Memory B cell (primary cell): ENCODE results near the gene LHFPL3.

Experiments used
- ATAC-seq: fragments of 150-1000 bp; cut with Tn5 transposase; 2 replicates; pipeline ENCODE4 v1.10.0; 2021; ENCODE audit warnings: low read depth, mild to moderate bottlenecking, moderate library complexity
- DNase-seq, 2 donors: peaks; one replicate each; pipeline ENCODE4 v3.0.0; 2022; ENCODE audit warnings: low spot score in 2 of 2
- H3K27ac Mint-ChIP-seq: one replicate; pipeline ENCODE4 v1.8.0; 2022; ENCODE audit warnings: mild to moderate bottlenecking, moderate library complexity, mixed read lengths
- H3K27me3 Mint-ChIP-seq: one replicate; pipeline ENCODE4 v1.8.0; 2022; ENCODE audit warnings: mixed read lengths
- H3K36me3 Mint-ChIP-seq: one replicate; pipeline ENCODE4 v1.8.0; 2022; ENCODE audit warnings: mild to moderate bottlenecking, mixed read lengths
- H3K4me1 Mint-ChIP-seq: one replicate; pipeline ENCODE4 v1.8.0; 2022; ENCODE audit warnings: mixed read lengths
- H3K4me3 Mint-ChIP-seq: one replicate; pipeline ENCODE4 v1.8.0; 2022; ENCODE audit warnings: mild to moderate bottlenecking, moderate library complexity, mixed read lengths
- H3K9me3 Mint-ChIP-seq: one replicate; pipeline ENCODE4 v1.8.0; 2022; ENCODE audit warnings: mixed read lengths

Gene LHFPL3

DNA sequence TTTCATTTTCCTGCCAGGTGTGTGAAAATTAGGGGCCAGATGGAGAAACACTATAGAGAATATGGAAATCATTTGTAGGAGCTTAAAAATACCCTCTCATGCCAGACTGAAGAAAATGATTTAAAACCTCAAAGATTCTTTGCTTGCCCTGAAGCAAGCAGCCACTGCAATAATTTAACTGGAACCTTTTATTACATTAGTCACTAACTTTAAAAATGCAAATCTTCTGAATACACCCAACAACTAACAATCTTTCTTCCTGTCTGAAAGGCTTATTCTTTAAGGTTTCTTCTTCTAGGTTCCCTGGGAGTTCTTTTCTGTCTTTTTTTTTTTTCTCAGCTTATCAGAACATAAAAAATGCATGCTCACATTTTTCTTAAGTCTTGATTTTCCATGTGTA, 447.1 kb downstream of the LHFPL3 start:
- H3K9me3 Mint-ChIP-seq, result no peaks in the 10 kb centered on the region
- H3K36me3 Mint-ChIP-seq, result no peaks in the 10 kb centered on the region
- no peaks in the 10 kb centered on the region for H3K4me1 Mint-ChIP-seq
- DNase-seq (no peak), ATAC-seq (no peak)
- H3K27me3 Mint-ChIP-seq, result peaks cover 3% of the 10 kb centered on the region
- no peak overlapping the region for H3K27ac Mint-ChIP-seq
- no peak overlapping the region for H3K4me3 Mint-ChIP-seq

GRCh38 chr7:104777301-104777800, 448.9 kb downstream of the LHFPL3 start:
- DNase-seq, result no peak
- Mint-ChIP-seq H3K4me3 (no peak overlapping the region), H3K4me1 (no peaks in the 10 kb centered on the region), H3K27ac (no peak overlapping the region), H3K36me3 (no peaks in the 10 kb centered on the region), H3K27me3 (no peaks in the 10 kb centered on the region), H3K9me3 (no peaks in the 10 kb centered on the region)
- ATAC-seq, result no peak

GRCh38 chr7:104779888-104780287, 451.5 kb downstream of the LHFPL3 start:
- no peak for DNase-seq
- Mint-ChIP-seq H3K4me1 (no peaks in the 10 kb centered on the region), H3K27ac (no peak overlapping the region), H3K4me3 (no peak overlapping the region), H3K9me3 (no peaks in the 10 kb centered on the region), H3K27me3 (no peaks in the 10 kb centered on the region), H3K36me3 (no peaks in the 10 kb centered on the region)
- no peak for ATAC-seq

- DNase-seq (no peak), ATAC-seq (no peak)
- H3K27me3 Mint-ChIP-seq, result peaks cover 7% of the 10 kb centered on the region
- no peaks in the 10 kb centered on the region for H3K4me1 Mint-ChIP-seq
- H3K9me3 Mint-ChIP-seq, result peaks cover 2% of the 10 kb centered on the region
- no peaks in the 10 kb centered on the region for H3K36me3 Mint-ChIP-seq
- H3K27ac Mint-ChIP-seq, result no peak overlapping the region
- no peak overlapping the region for H3K4me3 Mint-ChIP-seq
These were observed 456.3 kb downstream of the LHFPL3 start for GRCh38 chr7:104784686-104785085.

DNA sequence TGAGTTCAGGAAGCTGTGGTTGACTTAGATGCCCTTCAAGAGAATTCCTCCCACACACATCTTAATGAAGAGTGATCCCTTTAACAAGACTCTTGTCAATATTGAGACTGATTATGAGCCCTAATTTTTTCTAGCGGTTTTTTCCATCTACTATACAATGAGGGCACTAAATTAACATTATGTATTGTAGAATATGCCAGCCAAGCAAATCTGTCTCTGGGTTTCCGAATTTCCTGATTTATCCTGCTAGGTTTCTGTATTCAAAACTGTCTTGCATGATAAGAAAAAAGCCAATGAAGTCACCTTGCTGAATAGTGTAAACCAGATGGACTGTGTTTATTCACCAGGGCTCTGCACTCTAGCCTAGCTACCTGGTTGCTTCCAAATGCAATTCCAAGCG, 461.4 kb downstream of the LHFPL3 start:
- Mint-ChIP-seq H3K4me1 (no peaks in the 10 kb centered on the region), H3K9me3 (peaks cover 2% of the 10 kb centered on the region), H3K4me3 (no peak overlapping the region), H3K36me3 (no peaks in the 10 kb centered on the region), H3K27ac (no peak overlapping the region), H3K27me3 (peaks cover 12% of the 10 kb centered on the region)
- no peak for ATAC-seq
- DNase-seq, result no peak

DNA sequence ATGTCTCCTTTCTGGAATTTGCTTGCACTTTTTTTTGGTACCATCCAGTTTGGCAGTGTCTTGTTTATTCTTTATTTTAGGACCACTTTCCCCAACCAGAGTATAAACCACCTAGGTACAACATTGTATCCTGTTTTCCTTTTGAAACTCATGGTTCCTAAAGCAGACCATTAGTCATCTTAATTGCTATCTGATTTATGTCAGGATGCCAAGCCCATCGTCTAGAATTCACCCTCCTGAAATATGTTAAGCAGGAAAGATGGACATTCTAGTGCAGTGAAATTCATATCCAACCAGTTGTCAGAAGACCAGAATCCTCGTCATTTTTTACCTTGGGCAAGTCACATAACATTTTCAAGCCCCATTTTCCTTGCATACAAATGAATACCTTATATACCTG, 462.0 kb downstream of the LHFPL3 start:
- no peak for ATAC-seq
- Mint-ChIP-seq H3K4me1 (no peaks in the 10 kb centered on the region), H3K27me3 (peaks cover 14% of the 10 kb centered on the region), H3K9me3 (peaks cover 2% of the 10 kb centered on the region), H3K27ac (no peak overlapping the region), H3K4me3 (no peak overlapping the region), H3K36me3 (no peaks in the 10 kb centered on the region)
- no peak for DNase-seq

DNA sequence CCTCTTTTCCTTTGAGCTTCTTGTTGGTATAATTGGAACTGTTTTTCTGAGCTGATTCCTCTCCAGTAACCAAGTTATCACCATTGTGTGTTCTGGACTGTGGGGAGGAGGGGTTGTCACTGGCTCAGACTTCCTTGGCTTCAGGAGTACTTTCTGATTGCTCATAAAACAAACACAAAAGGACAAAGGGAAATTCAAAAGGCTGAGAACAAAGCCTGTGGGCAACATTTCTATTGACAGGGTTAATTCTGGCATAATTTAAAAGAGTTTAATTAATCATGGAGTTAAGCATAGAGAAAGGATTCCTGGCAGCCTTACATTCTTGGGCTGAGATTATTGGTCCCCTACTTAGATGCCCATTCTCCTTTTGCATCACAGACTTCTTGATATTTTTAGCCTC, 462.7 kb downstream of the LHFPL3 start:
- Mint-ChIP-seq H3K9me3 (no peaks in the 10 kb centered on the region), H3K27ac (no peak overlapping the region), H3K27me3 (peaks cover 11% of the 10 kb centered on the region), H3K4me1 (no peaks in the 10 kb centered on the region), H3K4me3 (no peak overlapping the region), H3K36me3 (no peaks in the 10 kb centered on the region)
- ATAC-seq, result no peak
- no peak for DNase-seq

DNA sequence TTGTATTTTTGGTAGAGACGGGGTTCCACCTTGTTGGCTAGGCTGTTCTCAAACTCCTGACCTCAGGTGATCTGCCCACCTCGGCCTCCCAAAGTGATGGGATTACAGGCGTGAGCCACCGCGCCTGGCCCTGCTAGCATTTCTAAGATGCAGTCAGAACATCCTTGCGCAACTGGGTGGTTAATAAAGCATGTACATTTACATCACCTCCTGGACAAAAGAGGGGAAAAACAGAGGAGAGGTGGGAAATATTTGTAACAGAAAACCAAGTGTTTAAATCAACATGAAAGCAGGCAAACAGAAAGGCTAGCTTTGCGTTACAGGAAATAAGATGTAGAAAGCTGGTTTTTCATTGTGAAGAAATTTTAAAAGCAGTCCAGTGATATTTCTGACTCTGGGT, 464.7 kb downstream of the LHFPL3 start:
- ATAC-seq (no peak), DNase-seq (no peak)
- no peaks in the 10 kb centered on the region for H3K9me3 Mint-ChIP-seq
- peaks cover 13% of the 10 kb centered on the region for H3K27me3 Mint-ChIP-seq
- H3K4me3 Mint-ChIP-seq, result no peak overlapping the region
- H3K27ac Mint-ChIP-seq, result no peak overlapping the region
- no peaks in the 10 kb centered on the region for H3K36me3 Mint-ChIP-seq
- H3K4me1 Mint-ChIP-seq, result no peaks in the 10 kb centered on the region

DNA sequence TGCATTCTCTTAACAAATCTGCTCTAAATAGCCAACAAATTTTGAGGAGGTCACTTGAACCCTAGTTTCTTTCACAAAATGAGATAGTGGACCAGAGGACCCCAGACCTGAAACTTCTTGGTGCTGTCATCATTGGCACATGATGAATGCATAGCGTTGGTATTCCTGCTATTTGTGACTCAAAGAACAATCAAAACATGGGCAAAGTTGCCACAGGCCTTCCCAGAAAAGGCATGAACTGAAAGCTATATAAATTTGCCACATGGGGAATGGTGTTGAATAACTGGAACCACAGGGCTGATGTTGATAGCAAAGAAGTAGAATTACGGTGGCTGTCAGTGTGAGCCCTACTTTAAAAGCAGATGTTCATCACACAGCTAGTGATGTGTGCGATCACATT, 465.8 kb downstream of the LHFPL3 start:
- Mint-ChIP-seq H3K9me3 (no peaks in the 10 kb centered on the region), H3K27me3 (peaks cover 13% of the 10 kb centered on the region), H3K27ac (no peak overlapping the region), H3K4me1 (no peaks in the 10 kb centered on the region), H3K4me3 (no peak overlapping the region), H3K36me3 (no peaks in the 10 kb centered on the region)
- no peak for DNase-seq
- no peak for ATAC-seq

- DNase-seq (no peak), ATAC-seq (no peak)
- Mint-ChIP-seq H3K27ac (no peak overlapping the region), H3K9me3 (no peaks in the 10 kb centered on the region), H3K4me3 (no peak overlapping the region), H3K36me3 (no peaks in the 10 kb centered on the region), H3K27me3 (peaks cover 13% of the 10 kb centered on the region), H3K4me1 (no peaks in the 10 kb centered on the region)
These were observed 466.2 kb downstream of the LHFPL3 start for GRCh38 chr7:104794589-104794988.

GRCh38 chr7:104795086-104795485, 466.7 kb downstream of the LHFPL3 start:
- no peaks in the 10 kb centered on the region for H3K9me3 Mint-ChIP-seq
- no peak for ATAC-seq
- H3K27me3 Mint-ChIP-seq, result peaks cover 15% of the 10 kb centered on the region

DNA sequence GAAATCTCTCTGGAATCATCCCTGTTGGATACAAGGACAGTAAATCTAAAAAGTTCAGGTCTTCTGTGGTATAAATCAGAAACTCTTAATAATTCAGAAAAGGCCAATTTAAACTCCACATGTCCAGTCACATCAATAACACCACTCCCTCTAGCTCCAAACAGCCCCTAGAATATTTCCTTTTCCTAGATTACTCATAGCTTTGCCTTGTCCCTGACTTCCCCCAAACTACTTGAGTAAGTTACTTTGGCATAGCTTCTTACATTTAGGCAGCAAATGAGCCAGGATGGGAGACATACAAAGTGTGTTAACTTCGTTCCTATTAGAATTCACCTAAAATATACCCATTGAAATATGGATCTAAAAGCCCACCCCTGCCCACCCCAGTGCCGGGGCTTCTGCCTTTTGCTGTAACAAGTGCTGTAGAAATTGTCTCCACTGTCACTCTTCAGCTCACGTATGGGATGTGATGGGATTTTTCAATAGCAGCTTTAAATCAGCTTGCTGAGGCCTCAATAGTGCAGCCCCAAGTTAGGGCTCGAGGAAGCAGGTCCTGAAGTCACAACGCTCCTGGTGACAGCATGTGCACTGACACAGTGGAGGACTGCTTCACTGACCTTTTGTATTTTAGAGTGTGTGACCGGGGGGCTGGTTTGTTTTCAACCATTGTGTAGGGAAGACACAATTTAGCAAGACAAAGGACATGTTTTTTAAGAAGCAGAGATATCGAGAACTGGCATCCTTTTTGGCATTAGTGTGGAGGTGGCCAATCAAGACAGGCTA, 467.4 kb downstream of the LHFPL3 start:
- no peak overlapping the region for H3K4me3 Mint-ChIP-seq

More at GRCh38 chr7:104795086-104795485, 466.7 kb downstream of the LHFPL3 start:
- H3K27ac Mint-ChIP-seq, result no peak overlapping the region
- no peaks in the 10 kb centered on the region for H3K36me3 Mint-ChIP-seq
- no peak for DNase-seq
- H3K4me1 Mint-ChIP-seq, result no peaks in the 10 kb centered on the region
- no peak overlapping the region for H3K4me3 Mint-ChIP-seq

DNA sequence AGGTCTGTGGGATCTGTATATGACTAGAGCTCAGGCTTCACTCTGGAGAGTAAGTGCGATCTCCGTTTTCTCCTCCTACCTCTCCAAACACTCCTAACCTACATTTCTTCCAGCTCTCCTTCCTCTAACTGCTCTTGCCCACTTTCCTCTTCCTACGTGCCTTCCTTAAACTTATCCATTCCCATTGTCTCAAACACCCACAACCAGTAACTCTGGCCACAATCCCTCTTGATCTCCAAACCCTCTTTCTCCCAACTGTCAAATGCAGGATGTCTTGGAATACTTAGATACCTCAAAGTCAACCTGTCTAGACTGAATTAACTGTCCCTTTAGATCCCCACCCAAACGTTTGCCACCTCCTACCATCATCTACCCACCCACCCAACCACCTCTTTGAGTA, 471.9 kb downstream of the LHFPL3 start:
- Mint-ChIP-seq H3K4me1 (no peaks in the 10 kb centered on the region), H3K36me3 (no peaks in the 10 kb centered on the region), H3K27ac (no peak overlapping the region), H3K9me3 (no peaks in the 10 kb centered on the region), H3K4me3 (no peak overlapping the region), H3K27me3 (peaks cover 16% of the 10 kb centered on the region)
- DNase-seq (no peak), ATAC-seq (no peak)

More for the DNA sequence above, 467.4 kb downstream of the LHFPL3 start:
- Mint-ChIP-seq H3K9me3 (no peaks in the 10 kb centered on the region), H3K27ac (no peak overlapping the region), H3K27me3 (peaks cover 18% of the 10 kb centered on the region), H3K36me3 (no peaks in the 10 kb centered on the region), H3K4me1 (no peaks in the 10 kb centered on the region)
- DNase-seq, result no peak
- no peak for ATAC-seq

GRCh38 chr7:104801022-104801421, 472.6 kb downstream of the LHFPL3 start:
- Mint-ChIP-seq H3K4me3 (no peak overlapping the region), H3K27me3 (peaks cover 15% of the 10 kb centered on the region), H3K9me3 (no peaks in the 10 kb centered on the region), H3K27ac (no peak overlapping the region), H3K4me1 (no peaks in the 10 kb centered on the region), H3K36me3 (no peaks in the 10 kb centered on the region)
- ATAC-seq (no peak), DNase-seq (no peak)

GRCh38 chr7:104803931-104804330, 475.5 kb downstream of the LHFPL3 start:
- DNase-seq (no peak), ATAC-seq (no peak)
- no peaks in the 10 kb centered on the region for H3K4me1 Mint-ChIP-seq
- H3K27ac Mint-ChIP-seq, result no peak overlapping the region
- H3K36me3 Mint-ChIP-seq, result no peaks in the 10 kb centered on the region
- H3K9me3 Mint-ChIP-seq, result no peaks in the 10 kb centered on the region
- H3K4me3 Mint-ChIP-seq, result no peak overlapping the region
- H3K27me3 Mint-ChIP-seq, result peaks cover 19% of the 10 kb centered on the region
